ENCODE measurements around the gene R3HDM2.

GRCh38 chr12:57460468-57460784 lies 29.6 kb upstream of the R3HDM2 start:
- TF ChIP-seq CTCF (IDR thresholded peaks at IDR 0.05) (no peak), POLR2A (IDR thresholded peaks at IDR 0.05; ENCODE audit: low read depth) (no peak), POLR2AphosphoS5 (IDR thresholded peaks at IDR 0.05) (no peak)

All from esophagus muscularis mucosa (tissue), 3 donors.